Loucy (cell line): Measurements from ENCODE around the gene MAP3K12.

Experiments
- EZH2phosphoT487 ChIP-seq: fragments of 200-600 bp; IDR thresholded peaks from 2 replicates; pipeline ENCODE4 v1.6.1; 2018; ENCODE audit warnings: antibody characterized with exemption, mild to moderate bottlenecking, moderate library complexity, borderline replicate concordance
- TF ChIP-seq, protein P1 (sequence below): fragments of 200-600 bp; sonication (generic); conservative IDR thresholded peaks from 2 replicates; pipeline ENCODE4 v1.5.1; 2014; ENCODE audit warnings: mild to moderate bottlenecking, antibody characterized with exemption, low read length

DNA sequence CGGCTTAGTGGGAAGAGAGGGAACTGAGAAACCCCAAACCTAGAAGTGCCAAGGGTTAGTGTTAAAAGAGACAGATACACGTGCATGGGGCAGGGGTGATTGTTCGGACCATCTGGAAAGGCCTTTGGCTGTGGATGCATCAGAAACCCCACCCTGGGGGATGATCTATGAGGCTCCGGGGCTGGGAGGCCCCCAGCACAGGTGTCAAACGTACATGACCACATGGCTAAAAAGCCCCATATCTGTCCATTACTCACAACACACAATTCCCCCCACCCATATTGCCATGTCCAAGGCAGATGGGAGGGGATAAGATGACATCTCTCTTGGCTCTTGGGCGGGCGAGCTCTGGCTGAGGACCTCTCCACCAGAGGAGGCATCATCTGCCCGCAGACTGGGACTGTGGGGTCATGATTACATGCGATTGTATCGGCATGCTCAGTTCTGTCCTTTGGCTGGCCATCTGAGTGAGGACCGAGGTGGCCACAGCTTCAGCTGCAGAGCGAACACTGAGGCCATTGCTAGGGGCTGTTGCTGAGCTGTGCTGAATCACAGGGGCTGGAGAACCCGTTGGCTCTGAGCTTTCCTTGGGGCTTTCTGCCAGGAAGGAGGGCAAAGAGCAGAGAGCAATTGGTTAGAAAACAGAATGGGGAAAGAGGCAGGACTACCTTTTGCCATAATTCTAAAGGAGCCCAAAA, 17.6 kb upstream of the MAP3K12 start:
- TF ChIP-seq, protein P1, sequence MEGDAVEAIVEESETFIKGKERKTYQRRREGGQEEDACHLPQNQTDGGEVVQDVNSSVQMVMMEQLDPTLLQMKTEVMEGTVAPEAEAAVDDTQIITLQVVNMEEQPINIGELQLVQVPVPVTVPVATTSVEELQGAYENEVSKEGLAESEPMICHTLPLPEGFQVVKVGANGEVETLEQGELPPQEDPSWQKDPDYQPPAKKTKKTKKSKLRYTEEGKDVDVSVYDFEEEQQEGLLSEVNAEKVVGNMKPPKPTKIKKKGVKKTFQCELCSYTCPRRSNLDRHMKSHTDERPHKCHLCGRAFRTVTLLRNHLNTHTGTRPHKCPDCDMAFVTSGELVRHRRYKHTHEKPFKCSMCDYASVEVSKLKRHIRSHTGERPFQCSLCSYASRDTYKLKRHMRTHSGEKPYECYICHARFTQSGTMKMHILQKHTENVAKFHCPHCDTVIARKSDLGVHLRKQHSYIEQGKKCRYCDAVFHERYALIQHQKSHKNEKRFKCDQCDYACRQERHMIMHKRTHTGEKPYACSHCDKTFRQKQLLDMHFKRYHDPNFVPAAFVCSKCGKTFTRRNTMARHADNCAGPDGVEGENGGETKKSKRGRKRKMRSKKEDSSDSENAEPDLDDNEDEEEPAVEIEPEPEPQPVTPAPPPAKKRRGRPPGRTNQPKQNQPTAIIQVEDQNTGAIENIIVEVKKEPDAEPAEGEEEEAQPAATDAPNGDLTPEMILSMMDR = no peak
- no peak for TF ChIP-seq EZH2phosphoT487
